Measurements from ENCODE around the gene DNAAF5.

DNA sequence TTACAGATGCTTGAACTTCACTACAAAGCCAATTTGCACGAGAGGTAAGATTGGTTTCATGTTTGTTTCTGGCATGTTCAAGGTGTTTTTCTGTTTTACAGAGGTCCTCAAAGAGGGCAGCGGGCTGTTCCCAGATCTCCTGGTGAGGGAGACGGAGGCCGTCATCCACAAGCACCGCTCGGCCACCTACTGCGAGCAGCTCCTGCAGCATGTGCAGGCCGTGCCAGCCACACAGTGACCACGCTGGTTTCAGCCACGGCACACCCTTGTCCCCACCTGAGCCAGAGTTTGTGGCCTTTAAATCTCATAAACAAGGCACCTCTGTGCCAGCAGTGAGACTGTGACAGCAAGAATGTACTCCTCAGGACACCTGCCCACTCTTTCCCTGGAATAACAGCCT lies 58.9 kb downstream of the DNAAF5 start:
- TF ChIP-seq, protein P1, sequence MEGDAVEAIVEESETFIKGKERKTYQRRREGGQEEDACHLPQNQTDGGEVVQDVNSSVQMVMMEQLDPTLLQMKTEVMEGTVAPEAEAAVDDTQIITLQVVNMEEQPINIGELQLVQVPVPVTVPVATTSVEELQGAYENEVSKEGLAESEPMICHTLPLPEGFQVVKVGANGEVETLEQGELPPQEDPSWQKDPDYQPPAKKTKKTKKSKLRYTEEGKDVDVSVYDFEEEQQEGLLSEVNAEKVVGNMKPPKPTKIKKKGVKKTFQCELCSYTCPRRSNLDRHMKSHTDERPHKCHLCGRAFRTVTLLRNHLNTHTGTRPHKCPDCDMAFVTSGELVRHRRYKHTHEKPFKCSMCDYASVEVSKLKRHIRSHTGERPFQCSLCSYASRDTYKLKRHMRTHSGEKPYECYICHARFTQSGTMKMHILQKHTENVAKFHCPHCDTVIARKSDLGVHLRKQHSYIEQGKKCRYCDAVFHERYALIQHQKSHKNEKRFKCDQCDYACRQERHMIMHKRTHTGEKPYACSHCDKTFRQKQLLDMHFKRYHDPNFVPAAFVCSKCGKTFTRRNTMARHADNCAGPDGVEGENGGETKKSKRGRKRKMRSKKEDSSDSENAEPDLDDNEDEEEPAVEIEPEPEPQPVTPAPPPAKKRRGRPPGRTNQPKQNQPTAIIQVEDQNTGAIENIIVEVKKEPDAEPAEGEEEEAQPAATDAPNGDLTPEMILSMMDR (IDR thresholded peaks at IDR 0.05), result no peak
- TF ChIP-seq POLR2A (IDR thresholded peaks at IDR 0.05) (no peak), POLR2AphosphoS5 (IDR thresholded peaks at IDR 0.05) (no peak)
